KOPT-K1 (cell line): ENCODE data around the gene IPO9.
"Not testable (repeated sequence)": the region's sequence is repeated elsewhere in the genome, so short reads cannot be mapped to it uniquely, and the experiment has no call there.

Source experiments
- H3K27ac ChIP-seq: fragments of 200-600 bp; sonication (generic); 2 replicates; pipeline ENCODE4 v1.5.1; 2016; ENCODE audit warnings: antibody characterized with exemption, mild to moderate bottlenecking, low read depth, low read length; ENCODE audit not compliant: poor library complexity, severe bottlenecking
- H3K36me3 ChIP-seq: fragments of 200-600 bp; sonication (generic); 2 replicates; pipeline ENCODE4 v1.5.1; 2017; ENCODE audit warnings: antibody characterized with exemption, mild to moderate bottlenecking, low read length, moderate library complexity; ENCODE audit not compliant: insufficient read depth
- H3K9me3 ChIP-seq: fragments of 200-600 bp; sonication (generic); 2 replicates; pipeline ENCODE4 v1.5.1; 2017; ENCODE audit warnings: antibody characterized with exemption, low read length, mild to moderate bottlenecking; ENCODE audit not compliant: insufficient read depth, poor library complexity, severe bottlenecking

The IPO9 gene

DNA sequence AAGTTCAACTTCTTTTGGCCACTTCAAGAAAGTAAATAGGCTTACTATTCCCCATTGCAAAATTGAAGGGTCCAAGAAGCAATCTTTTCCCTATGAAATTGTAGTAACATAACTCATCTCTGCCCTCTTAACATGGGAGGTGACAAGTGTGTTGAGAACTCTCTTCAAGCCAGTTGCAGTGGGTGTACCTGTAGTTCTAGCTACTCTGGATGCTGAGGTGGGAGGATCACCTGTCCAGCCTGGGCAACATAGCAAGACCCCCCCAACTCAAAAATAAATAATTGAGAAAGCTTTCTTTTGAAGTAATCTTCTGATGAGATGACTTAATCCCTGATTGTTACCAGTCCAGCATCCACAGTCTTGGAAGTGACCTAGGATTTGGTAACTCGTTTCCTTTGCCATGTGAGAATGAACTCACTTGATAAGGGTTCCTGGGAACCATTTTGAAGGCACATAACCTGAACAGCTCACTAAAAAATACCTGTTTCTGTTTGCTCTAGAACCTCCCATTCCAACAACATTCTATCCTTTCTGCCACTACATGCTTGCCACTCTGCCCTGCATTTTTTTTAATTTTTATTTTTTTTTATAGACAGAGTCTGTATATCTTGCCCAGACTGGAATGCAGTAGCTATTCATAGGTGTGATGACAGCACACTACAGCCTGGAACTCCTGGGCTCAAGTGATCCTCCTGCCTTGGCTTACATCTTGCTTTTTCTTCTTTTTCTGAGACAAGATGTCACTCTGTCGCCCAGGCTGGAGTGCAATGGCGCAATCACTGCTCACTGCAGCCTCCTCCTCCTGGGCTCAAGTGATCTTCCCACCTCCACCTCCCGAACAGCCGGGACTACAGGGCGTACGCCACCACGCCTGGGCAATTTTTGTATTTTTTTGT lies 1.4 kb upstream of the IPO9 start:
- Histone ChIP-seq H3K36me3 (peaks cover 5% of the 10 kb centered on the region; the same call in 1 of the 2 replicates), H3K9me3 (no peaks in the 10 kb centered on the region), H3K27ac (no peak overlapping the region)

DNA sequence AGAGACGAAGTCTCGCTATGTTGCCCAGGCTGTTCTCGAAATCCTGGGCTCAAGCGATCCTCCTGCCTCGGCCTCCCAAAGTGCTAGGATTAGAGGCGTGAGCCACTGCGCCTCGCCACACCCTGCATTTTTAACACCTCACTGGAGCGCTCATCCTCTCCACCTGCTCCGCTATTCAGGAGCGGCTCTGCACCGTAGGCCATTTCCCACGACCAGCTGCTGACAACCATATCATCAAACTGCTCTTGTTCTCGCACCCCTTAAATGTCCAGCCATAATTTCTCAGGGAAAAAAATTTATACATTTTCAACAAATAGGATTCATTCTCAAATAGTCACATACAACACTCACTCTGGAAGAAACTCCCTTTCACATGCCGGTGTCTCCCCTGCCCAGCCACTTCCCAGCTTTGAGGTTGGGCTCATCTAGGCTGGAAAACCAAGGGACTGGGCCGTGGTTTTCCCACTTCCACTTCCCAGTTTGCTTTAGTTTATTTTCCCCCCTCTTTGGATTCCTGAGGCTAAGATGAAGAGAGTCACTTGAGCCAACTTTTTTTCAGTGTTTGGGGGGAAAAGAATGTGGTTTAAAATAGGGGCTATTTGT lies 639 bp upstream of the IPO9 start:
- H3K9me3 ChIP-seq, result no peaks in the 10 kb centered on the region
- peaks cover 5% of the 10 kb centered on the region; the same call in 1 of the 2 replicates for H3K36me3 ChIP-seq
- peak overlapping the region; percentile 92 for H3K27ac ChIP-seq

DNA sequence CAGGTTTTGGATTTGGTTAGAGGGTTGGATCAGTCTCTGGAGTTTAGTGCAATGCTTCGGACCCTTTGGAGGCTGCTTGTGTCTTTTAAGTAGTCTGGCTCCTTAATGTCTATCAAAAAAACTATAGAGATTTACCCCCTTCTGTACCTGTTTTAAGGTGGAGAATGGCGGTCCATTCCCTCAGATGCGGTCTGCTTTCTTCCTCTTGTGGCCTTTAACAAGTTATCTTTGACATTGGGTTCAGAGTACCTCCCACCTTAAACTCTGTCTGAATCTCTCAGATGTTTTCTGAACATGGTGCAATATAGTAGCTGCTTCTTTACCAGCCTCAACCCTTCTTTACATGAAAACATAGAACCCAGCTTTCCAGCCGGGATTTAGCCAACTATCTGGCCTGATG lies 2.4 kb downstream of the IPO9 start:
- no peak overlapping the region for H3K27ac ChIP-seq
- H3K9me3 ChIP-seq, result no peaks in the 10 kb centered on the region
- peaks cover 24% of the 10 kb centered on the region for H3K36me3 ChIP-seq

DNA sequence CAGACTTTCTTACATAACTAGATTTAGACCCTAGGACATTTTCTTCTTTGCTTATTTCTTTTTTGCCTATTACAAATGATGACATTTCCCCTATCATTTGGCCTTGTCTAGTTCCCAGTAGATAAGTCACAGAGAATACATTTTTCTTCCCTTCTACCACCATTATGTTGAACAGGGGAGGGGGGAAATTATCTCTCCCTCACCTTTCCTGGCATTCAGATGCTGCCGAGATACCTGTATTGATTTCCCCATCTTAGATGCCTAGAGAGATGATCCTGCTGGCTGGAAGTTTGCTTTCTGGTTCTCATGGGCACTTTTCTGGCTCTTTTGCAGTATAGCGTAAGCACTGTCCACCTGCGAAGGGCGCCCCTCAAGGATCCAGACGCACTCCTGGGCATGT lies 5.7 kb downstream of the IPO9 start:
- no peak overlapping the region for H3K27ac ChIP-seq
- peaks cover 48% of the 10 kb centered on the region for H3K36me3 ChIP-seq
- H3K9me3 ChIP-seq, result no peaks in the 10 kb centered on the region

DNA sequence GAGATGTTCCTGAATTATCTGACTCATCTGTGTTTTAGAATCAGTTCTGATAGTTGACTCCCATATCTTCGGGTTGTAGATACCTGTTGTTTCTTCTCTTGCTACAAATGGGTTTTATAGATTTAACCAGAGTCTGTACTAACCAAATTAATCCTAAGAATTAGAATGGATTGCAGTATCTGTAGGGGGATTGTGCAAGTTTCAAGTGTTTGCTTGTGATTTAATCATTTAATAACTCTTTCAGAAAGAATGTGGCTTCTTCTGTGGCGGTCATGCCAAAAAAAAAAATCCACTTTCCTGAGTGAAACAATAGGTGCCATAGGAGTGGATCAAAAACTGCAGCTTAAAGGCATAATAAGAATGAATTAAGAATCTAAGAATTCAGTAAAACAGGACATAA lies 9.4 kb downstream of the IPO9 start:
- Histone ChIP-seq H3K36me3 (peaks cover 75% of the 10 kb centered on the region), H3K9me3 (no peaks in the 10 kb centered on the region), H3K27ac (no peak overlapping the region)

DNA sequence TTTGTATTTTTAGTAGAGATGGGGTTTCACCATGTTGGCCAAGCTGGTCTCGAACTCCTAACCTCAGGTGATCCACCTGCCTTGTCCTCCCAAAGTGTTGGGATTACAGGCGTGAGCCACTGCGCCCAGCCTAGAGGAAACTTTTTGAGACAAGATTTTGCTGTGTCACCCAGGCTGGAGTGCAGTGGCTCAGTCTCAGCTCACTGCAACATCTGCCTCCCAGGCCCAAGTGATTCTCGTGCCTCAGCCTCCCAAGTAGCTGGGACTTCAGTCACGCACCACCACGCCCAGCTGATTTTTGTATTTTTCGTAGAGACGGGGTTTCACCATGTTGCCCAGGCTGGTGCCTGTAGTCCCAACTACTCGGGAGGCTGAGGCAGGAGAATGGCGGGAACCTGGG lies 10.1 kb downstream of the IPO9 start:
- peaks cover 77% of the 10 kb centered on the region for H3K36me3 ChIP-seq
- H3K9me3 ChIP-seq, H3K27ac ChIP-seq: not testable (repeated sequence)

DNA sequence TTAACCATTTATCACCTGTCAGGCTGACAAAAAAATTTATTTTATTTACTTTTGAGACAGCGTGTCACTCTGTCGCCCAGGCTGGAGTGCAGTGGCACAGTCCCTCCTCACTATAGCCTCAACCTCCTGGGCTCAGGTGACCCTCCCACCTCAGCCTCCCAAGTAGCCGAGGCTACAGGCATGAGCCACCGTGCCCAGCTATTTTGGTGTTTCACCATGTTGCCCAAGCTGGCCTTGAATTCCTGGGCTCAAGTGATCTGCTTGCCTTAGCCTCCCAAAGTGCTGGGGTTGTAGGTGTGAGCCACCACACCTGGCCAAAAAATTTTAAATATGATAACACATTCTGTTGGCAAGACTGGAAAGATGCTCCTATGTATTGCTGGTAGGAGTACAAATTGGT lies 11.1 kb downstream of the IPO9 start:
- H3K27ac ChIP-seq, result no peak overlapping the region
- H3K36me3 ChIP-seq, result peaks cover 74% of the 10 kb centered on the region
- H3K9me3 ChIP-seq, result no peaks in the 10 kb centered on the region

DNA sequence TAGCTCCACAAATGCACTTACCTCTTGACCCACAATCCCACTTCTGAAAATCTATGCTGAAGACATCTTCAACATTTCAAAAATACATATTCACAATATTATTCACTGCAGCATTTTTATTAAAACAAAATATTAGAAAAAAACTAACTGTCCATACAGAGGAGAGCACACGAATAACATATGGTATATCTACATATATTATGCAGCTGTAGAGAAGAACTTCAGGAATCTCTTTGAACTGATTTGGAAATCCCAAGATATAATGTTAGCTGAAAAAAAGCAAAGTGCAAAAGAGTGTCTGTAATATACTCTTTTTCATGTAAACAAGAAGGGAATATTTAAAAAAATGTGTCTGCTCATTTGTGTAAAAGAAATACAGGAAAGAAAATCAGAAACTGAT lies 11.5 kb downstream of the IPO9 start:
- H3K9me3 ChIP-seq, result no peaks in the 10 kb centered on the region
- H3K27ac ChIP-seq, result no peak overlapping the region
- peaks cover 73% of the 10 kb centered on the region for H3K36me3 ChIP-seq

DNA sequence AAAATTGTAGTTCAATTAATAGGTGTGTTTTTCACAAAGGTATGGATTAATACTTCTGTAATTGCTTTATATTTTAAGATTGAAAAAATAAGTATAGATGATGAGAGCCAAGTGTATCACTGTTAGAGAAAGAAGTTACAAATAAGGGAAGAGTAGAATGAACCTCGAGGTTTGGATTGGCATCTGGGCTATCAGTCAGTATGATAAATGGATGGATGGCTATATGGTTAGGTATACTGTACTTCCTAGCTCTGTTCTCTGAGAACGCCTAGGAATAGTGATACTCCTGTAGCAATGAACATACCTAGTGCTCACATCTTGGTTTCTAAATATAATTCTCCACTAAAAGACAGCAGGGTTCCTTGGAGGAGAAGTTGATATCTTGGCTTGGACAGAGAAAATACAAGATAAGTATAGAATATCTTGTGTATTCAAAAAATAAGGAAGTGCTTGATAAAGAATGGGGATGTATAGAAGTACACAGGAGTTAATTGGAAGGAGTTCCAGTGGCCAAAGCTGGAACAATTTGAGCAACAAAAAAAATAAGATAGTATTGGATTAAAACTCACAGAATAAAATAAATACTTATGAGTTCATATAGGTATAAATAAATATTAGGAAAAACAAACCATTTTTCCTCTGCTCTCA lies 12.4 kb downstream of the IPO9 start:
- H3K36me3 ChIP-seq, result peaks cover 73% of the 10 kb centered on the region

DNA sequence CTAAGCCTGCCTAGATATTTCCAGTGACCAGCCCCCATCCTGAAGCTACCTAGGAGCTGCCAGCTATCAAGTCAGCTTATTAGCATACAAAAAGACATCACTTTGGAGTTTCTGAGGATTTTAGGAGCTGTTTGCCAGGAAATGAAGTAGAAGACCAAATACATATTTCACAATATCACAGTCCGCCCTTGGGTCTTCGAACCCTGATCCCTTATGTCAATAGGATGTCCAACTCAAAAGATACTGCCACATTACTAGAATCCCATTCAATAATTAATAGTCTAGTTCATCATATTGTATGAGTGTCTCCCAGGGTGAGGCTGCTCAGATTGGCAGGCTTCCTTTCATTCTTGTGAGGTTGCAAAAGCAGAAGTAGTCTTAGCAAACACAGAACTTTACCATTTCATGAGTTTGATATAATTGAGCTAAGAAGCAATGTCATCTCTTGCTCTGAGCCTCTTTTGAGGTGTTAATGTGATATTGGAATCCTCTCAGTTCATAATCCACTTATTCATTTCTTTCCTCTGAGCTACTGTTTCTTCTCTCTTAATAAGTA lies 13.6 kb downstream of the IPO9 start:
- Histone ChIP-seq H3K9me3 (no peaks in the 10 kb centered on the region), H3K27ac (no peak overlapping the region), H3K36me3 (peaks cover 73% of the 10 kb centered on the region)

More for the DNA sequence above, 12.4 kb downstream of the IPO9 start:
- H3K9me3 ChIP-seq, result no peaks in the 10 kb centered on the region
- no peak overlapping the region for H3K27ac ChIP-seq

DNA sequence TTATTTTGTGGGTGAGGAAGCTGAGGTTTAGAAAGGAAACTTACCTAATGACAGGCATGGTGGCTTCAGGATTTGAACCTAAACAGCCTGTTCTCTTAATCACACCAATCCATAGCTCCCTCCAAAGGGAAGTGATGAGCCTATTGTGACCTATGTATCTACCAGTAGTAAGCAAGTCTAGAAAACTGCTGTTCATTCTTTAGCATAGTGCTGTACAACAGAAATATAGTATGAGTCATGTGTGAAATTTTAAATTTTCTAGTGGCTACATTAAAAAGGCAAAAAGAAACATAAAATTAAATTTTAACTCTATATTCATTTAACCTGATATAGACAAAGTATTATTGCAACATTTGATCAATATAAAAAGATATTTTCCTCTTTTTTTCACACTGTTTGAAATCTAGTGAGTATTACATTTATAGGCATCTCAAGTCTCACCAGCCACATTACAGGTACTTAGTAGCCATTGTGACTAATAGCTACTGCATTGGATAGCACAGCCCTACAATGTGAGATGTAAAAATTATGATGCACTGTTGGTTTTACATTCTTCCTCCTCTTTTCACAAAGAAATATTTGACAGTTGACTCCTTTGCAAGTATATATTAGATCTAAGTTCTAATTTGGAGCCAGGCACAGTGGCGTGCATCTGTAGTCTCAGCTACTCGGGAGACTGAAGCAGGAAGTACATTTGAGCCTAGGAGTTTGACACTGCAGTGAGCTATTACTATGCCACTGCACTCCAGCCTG lies 16.6 kb downstream of the IPO9 start:
- Histone ChIP-seq H3K36me3 (peaks cover 83% of the 10 kb centered on the region), H3K9me3 (no peaks in the 10 kb centered on the region), H3K27ac (no peak overlapping the region)

DNA sequence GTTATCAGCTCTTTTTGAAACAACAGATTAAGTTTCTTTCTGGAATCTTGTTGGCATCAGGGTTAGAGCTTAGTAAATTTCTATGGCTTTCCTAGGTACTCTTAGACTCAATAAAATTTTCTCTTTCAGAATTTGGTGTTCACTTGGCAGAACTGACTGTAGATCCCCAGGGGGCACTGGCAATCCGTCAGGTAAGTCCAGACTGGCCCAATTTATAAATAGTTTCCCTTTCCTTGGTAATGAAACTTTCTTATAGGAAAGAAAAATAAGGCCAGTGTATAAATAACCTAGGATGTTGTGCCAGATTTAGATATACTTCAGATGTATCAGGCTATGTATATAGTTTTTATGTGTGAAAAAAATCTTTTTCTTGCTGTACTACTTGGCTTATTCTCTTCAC lies 18.2 kb downstream of the IPO9 start:
- Histone ChIP-seq H3K27ac (no peak overlapping the region), H3K36me3 (peaks cover 86% of the 10 kb centered on the region), H3K9me3 (no peaks in the 10 kb centered on the region)

DNA sequence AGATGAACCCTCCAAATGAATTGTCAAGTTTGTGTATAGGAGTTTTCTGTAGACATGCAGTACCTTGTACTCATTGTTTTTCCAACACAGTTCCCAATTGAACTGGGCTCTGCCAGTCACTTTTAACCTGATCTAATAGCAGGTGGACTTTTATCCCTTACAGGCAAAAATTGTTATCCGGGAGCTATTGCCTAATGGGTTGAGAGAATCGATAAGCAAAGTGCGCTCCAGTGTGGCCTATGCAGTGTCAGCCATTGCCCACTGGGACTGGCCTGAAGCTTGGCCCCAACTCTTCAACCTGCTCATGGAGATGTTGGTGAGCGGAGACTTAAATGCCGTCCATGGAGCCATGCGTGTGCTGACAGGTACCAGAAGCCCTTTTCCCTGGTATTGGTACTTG lies 19.3 kb downstream of the IPO9 start:
- Histone ChIP-seq H3K9me3 (no peaks in the 10 kb centered on the region), H3K36me3 (peaks cover 86% of the 10 kb centered on the region), H3K27ac (no peak overlapping the region)

DNA sequence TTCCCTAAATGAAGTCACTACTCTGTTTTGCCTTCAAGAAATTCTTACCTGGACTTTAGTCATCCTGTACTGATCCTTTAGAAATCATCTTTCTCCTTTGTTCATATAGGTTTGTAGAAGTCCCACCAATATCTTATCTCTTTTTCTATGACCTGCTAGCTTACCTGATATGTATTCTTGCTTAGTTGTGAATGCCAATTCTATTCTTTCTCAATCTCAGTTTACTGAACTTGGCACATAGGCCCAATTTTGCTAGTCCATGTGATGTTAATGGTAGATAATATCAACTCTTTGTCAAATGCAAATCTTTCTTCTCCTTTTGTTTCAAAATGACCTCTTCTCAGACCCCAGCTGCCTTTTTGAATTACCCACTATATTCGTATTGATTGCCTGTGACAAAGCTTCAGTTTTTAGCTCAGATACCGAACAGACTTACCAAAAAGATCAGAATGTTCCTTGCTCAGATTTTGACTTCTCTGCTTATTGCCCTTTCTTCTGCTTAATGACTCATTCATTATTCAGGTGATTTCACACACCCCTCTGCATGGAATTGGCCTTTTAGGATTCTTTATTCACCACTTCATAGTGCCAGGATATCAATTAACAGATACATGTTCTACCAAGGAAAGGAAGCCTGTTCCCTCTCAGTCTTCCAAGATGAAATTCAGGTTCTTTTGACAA lies 20.6 kb downstream of the IPO9 start:
- Histone ChIP-seq H3K36me3 (peaks cover 91% of the 10 kb centered on the region), H3K27ac (no peak overlapping the region), H3K9me3 (no peaks in the 10 kb centered on the region)
